BLaER1 (cell line): ENCODE data around the gene RTL10.
"Not testable (repeated sequence)": the region's sequence is repeated elsewhere in the genome, so short reads cannot be mapped to it uniquely, and the experiment has no call there.

Source experiments
- H3K27ac ChIP-seq: shearing (Covaris generic); formaldehyde crosslinking; 2 replicates; pipeline ENCODE4 v1.8.1; 2022
- H3K27me3 ChIP-seq: shearing (Covaris generic); formaldehyde crosslinking; 2 replicates; pipeline ENCODE4 v1.8.1; 2022
- H3K36me3 ChIP-seq: shearing (Covaris generic); formaldehyde crosslinking; 2 replicates; pipeline ENCODE4 v1.8.1; 2022
- H3K4me1 ChIP-seq: shearing (Covaris generic); formaldehyde crosslinking; 2 replicates; pipeline ENCODE4 v1.8.1; 2022
- H3K4me2 ChIP-seq: shearing (Covaris generic); formaldehyde crosslinking; 2 replicates; pipeline ENCODE4 v1.8.1; 2022
- H3K4me3 ChIP-seq: shearing (Covaris generic); formaldehyde crosslinking; 2 replicates; pipeline ENCODE4 v1.8.1; 2022
- H3K9ac ChIP-seq: shearing (Covaris generic); formaldehyde crosslinking; 2 replicates; pipeline ENCODE4 v1.8.1; 2022
- H3K9me3 ChIP-seq: shearing (Covaris generic); formaldehyde crosslinking; 2 replicates; pipeline ENCODE4 v1.8.1; 2022
- H4K20me1 ChIP-seq: shearing (Covaris generic); formaldehyde crosslinking; 2 replicates; pipeline ENCODE4 v1.8.1; 2022
- Cebpa-rat ChIP-seq: shearing (Covaris generic); IDR thresholded peaks from 2 replicates; pipeline ENCODE4 v1.8.1; 2022

RTL10 gene

DNA sequence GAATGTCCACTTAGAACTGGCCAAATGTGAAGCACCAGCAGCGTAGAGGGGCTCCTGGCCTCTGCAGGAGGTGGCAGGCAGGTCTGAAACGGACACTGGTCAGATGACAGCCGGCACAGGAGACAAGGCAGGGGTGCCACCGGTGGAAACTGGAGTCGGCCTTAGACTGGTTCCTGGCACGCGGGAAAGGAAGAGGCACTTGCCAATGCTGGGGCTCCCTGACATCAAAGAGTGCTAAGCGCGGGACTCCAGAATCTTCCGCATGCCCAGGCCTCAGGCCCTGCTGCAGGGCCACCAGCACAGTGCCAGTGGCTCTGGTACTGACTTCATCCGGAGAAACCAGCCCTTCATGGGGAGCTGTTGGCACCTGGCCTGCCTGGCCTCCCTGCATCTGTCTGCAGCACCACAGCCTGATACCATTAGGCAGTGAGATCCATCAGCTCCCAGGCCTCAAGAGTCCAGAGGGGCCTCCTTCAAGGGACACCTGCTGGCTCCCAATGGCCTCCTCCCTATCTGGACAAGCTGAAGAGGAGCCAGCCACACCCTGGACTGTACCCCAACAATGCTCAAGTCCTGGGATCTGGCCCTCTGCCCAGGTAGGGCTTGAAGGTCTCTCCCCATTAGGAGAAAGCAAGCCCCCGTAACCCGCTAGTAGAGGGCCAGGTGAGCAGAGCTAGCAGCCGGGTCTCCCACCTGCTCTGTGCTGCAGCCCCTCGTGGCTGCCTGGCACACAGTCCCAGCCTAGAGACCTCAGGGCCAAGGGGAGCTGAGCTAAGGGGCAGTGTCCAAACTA is 29.7 kb upstream of the RTL10 start:
- H3K36me3 ChIP-seq: peaks cover 7% of the 10 kb centered on the region; the same call in 1 of the 2 replicates
- peaks cover 78% of the 10 kb centered on the region for H3K4me1 ChIP-seq

GRCh38 chr22:19883446-19883845 is 28.8 kb upstream of the RTL10 start:
- peaks cover 71% of the 10 kb centered on the region for H3K4me1 ChIP-seq
- H3K36me3 ChIP-seq, H3K9me3 ChIP-seq, H3K4me2 ChIP-seq, H3K27me3 ChIP-seq, H3K9ac ChIP-seq, H3K27ac ChIP-seq, H3K4me3 ChIP-seq, H4K20me1 ChIP-seq: not testable (repeated sequence)

More for the DNA sequence above, 29.7 kb upstream of the RTL10 start:
- Histone ChIP-seq H3K9me3 (no peaks in the 10 kb centered on the region), H4K20me1 (no peaks in the 10 kb centered on the region), H3K27me3 (no peaks in the 10 kb centered on the region), H3K9ac (peak overlapping the region; percentile 13), H3K4me3 (no peak overlapping the region), H3K27ac (peak overlapping the region; percentile 81), H3K4me2 (peak overlapping the region; percentile 90)
- TF ChIP-seq Cebpa-rat: no peak

DNA sequence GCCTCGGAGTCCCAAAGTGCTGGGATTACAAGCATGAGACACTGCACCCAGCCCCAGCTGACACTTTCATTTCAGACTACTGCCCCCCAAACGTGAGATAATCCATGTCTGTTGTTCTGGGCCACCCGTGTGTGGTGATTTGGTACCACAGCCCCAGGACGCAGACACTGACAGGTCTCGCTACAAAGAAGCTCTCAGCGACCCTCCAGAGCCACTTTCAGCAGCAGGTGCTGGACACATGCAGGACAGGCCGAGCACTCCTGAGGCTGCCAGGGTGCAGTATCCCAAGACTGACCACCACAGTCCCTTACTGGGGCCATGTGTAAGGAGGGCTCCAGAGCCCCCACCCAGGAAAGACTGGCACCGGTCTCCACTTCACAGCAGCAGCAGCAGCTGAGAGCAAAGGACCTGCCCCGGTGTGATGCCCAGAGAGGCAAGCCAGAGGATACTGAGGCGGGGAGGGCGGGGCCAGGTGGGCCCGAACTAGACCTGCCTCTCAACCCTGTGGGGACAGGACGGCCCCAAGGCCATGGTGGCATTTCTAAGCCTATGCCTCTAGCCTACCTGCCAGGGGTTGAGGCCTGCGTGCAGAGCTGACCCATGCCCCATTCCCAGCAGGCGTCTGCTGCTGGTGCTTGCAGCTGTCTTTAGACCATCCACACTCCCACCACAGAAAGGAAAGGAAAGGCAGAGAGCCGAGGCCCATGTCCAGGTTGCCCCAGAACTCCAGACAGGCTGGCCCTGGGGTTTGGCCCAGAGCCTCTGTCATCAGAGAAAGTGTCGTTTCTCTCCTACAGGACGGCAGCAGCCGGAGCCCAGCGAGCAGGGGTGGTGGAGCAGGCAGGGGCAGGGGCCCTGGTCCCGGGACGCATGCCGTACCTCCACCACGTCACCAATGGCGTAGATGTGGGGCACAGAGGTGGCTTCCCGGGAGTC is 28.0 kb upstream of the RTL10 start:
- peak overlapping the region; percentile 53 for H3K4me2 ChIP-seq
- peaks cover 7% of the 10 kb centered on the region; the same call in 1 of the 2 replicates for H3K36me3 ChIP-seq
- no peaks in the 10 kb centered on the region for H3K9me3 ChIP-seq
- TF ChIP-seq Cebpa-rat: no peak
- H3K9ac ChIP-seq: no peak overlapping the region
- peaks cover 64% of the 10 kb centered on the region for H3K4me1 ChIP-seq
- H4K20me1 ChIP-seq: no peaks in the 10 kb centered on the region
- no peaks in the 10 kb centered on the region for H3K27me3 ChIP-seq
- H3K27ac ChIP-seq: no peak overlapping the region; the same call in 1 of the 2 replicates
- H3K4me3 ChIP-seq: no peak overlapping the region

DNA sequence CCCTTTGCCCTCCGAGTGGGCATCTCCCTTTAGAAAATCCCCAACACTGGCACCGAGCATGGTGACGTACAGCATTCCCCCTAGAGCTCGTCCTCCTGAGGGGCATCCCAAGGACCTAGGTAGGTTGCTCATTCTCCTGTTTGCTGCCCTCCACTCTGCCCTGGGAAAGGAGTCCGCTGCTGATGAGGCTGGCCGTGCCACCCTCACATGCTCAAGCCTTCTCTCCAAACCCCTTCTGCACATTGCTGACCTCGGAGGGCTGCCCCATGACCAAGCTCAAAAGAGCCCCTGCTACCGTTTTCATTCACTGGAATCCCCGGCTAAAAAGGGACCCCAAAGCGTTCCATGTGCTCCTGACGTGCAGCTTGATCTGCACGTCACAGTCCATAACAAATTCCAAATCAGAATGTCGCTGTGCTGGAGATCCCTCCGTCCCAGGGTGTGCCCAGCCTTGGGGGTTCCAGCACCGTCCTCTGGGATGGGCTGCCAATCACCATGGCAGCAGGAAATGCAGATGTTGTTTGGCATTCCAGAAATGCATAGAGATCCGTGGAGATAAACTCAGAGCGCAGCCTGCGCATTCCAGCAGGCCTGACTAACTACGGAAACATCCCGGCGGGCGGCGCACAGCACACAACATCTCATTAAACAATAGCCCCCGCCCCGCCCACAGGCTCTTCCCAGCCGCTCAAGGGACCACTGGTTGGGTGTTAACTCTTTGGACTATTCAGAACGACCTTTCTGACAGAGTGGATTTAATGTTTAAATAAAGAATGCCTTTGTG is 26.3 kb upstream of the RTL10 start:
- Histone ChIP-seq H4K20me1 (no peaks in the 10 kb centered on the region), H3K36me3 (peaks cover 7% of the 10 kb centered on the region; the same call in 1 of the 2 replicates), H3K4me3 (no peak overlapping the region), H3K4me2 (no peak overlapping the region), H3K27me3 (no peaks in the 10 kb centered on the region), H3K9ac (no peak overlapping the region), H3K27ac (no peak overlapping the region), H3K9me3 (no peaks in the 10 kb centered on the region), H3K4me1 (peaks cover 63% of the 10 kb centered on the region)
- no peak for TF ChIP-seq Cebpa-rat

DNA sequence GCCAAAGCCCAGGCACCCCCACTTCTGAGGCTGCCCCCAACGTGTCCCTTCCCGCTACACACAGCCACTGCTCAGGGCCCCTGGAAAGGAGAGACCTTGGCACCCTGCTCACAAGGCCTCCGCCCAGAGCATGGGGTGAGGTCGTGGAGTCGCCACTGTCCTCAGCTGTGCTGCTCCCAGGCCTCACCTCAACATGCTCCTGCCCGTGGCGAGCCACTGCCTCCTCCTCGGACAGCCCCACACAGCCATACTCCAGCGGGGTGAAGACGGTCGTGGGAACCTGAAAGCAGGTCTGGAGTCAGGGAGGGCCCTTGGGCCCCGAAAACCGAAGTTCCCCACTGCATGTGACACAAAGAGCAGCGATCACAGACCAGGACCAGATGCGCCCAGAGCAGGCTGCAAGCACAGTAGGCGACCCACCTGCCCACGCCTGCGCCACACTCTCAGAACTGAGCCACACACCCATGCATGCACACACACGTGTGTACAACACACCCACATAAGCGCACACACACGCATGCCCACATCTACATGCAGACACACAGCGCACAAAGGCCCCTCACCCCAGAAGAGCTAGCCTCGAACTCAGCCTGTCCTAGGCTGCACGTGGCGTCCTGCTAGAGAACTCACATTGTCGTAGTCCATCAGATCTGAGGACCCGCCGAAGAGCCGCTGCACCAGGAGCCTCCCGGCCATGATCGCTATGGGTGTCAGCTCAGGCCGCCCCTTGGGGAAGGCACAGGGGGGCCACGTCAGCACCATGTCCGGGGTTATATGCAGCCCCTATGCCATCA is 25.5 kb upstream of the RTL10 start:
- H3K4me3 ChIP-seq: no peak overlapping the region
- no peak for TF ChIP-seq Cebpa-rat

GRCh38 chr22:19879643-19879991 is 24.9 kb upstream of the RTL10 start:
- Histone ChIP-seq H3K36me3 (peaks cover 7% of the 10 kb centered on the region; the same call in 1 of the 2 replicates), H3K4me2 (no peak overlapping the region), H3K27ac (0 out of 2 replicates have a peak overlapping the region, but pooled peaks have one; percentile 18), H3K4me3 (no peak overlapping the region), H3K27me3 (no peaks in the 10 kb centered on the region), H4K20me1 (no peaks in the 10 kb centered on the region), H3K9ac (no peak overlapping the region), H3K9me3 (no peaks in the 10 kb centered on the region), H3K4me1 (peaks cover 63% of the 10 kb centered on the region)
- no peak for TF ChIP-seq Cebpa-rat

More for the DNA sequence above, 25.5 kb upstream of the RTL10 start:
- Histone ChIP-seq H3K27ac (0 out of 2 replicates have a peak overlapping the region, but pooled peaks have one; percentile 18), H3K4me1 (peaks cover 63% of the 10 kb centered on the region), H3K36me3 (peaks cover 7% of the 10 kb centered on the region; the same call in 1 of the 2 replicates), H3K27me3 (no peaks in the 10 kb centered on the region), H3K9ac (no peak overlapping the region), H3K4me2 (no peak overlapping the region), H3K9me3 (no peaks in the 10 kb centered on the region), H4K20me1 (no peaks in the 10 kb centered on the region)

GRCh38 chr22:19879246-19879570 is 24.5 kb upstream of the RTL10 start:
- peaks cover 7% of the 10 kb centered on the region; the same call in 1 of the 2 replicates for H3K36me3 ChIP-seq
- no peak for TF ChIP-seq Cebpa-rat
- peaks cover 63% of the 10 kb centered on the region for H3K4me1 ChIP-seq
- H3K9ac ChIP-seq: no peak overlapping the region
- H3K27me3 ChIP-seq: no peaks in the 10 kb centered on the region
- H3K4me3 ChIP-seq: no peak overlapping the region
- no peaks in the 10 kb centered on the region for H3K9me3 ChIP-seq
- H3K4me2 ChIP-seq: no peak overlapping the region
- no peak overlapping the region for H3K27ac ChIP-seq
- H4K20me1 ChIP-seq: no peaks in the 10 kb centered on the region

DNA sequence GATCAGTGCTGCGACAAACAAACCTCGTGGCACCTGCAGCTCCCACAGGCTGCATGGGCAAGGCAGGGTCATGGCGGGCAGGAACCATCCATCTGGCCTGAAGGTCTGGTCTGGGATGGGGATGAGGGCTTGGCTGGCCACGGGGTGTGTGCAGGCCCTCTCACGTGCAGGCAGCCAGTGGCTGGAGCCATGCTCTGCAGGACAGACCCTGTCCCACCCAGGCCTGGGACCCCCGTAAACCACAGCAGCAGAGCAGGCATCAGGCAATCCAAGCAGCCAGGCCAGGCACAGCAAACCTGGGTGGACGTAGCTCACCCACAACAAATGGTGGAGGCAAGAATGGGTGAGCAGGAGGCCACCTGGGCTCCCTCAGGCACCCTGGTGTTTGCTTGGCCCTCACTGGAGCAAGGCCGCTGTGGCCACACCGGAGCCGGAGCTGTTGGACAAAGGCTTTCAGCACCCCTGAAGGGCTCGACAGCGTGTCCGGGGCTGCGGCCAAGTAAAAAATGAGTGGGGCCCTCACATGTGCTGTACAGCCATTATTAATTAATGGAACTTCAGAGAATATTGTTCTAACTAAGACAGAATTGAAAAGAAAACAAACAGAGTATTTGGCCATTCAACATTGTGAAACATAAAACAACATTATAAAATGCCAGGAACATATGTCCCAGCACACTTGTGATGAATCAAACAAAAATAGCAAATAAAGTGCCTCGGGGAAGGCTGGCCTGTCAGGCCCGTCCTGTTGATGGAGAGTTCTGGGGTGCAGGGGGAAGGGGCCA is 24.0 kb upstream of the RTL10 start:
- Histone ChIP-seq H3K9me3 (no peaks in the 10 kb centered on the region), H3K4me2 (no peak overlapping the region), H3K4me3 (no peak overlapping the region), H3K27me3 (no peaks in the 10 kb centered on the region), H4K20me1 (no peaks in the 10 kb centered on the region), H3K27ac (no peak overlapping the region), H3K36me3 (peaks cover 7% of the 10 kb centered on the region; the same call in 1 of the 2 replicates), H3K4me1 (peaks cover 63% of the 10 kb centered on the region), H3K9ac (no peak overlapping the region)
- TF ChIP-seq Cebpa-rat: no peak
